HG02852 (cell line): Measurements from ENCODE around the gene MORN1.
"Not testable (repeated sequence)": the region's sequence is repeated elsewhere in the genome, so short reads cannot be mapped to it uniquely, and the experiment has no call there.

Experiments
- ATAC-seq: cut with Tn5 transposase; IDR thresholded peaks from one replicate; pipeline ENCODE4 v1.9.1; 2021; ENCODE audit warnings: mild to moderate bottlenecking, moderate library complexity; ENCODE audit not compliant: unreplicated experiment

Gene MORN1

GRCh38 chr1:2297246-2298011 lies 93.9 kb downstream of the MORN1 start:
- no peak for ATAC-seq

GRCh38 chr1:2296614-2297013 lies 94.7 kb downstream of the MORN1 start:
- ATAC-seq = no peak

GRCh38 chr1:2296211-2296610 lies 95.1 kb downstream of the MORN1 start:
- ATAC-seq = not testable (repeated sequence)

GRCh38 chr1:2295526-2295925 lies 95.8 kb downstream of the MORN1 start:
- ATAC-seq = no peak

GRCh38 chr1:2294725-2295078 lies 96.7 kb downstream of the MORN1 start:
- no peak for ATAC-seq

- no peak for ATAC-seq
Observed at GRCh38 chr1:2294033-2294724, 97.2 kb downstream of the MORN1 start.

- ATAC-seq = no peak
Observed at GRCh38 chr1:2292725-2293450, 98.5 kb downstream of the MORN1 start.

GRCh38 chr1:2291577-2291976 lies 99.8 kb downstream of the MORN1 start:
- ATAC-seq = no peak

GRCh38 chr1:2290595-2291510 lies 100.5 kb downstream of the MORN1 start:
- ATAC-seq = peak; percentile 52

- ATAC-seq = peak; percentile 22
Observed at GRCh38 chr1:2290171-2290578, 101.2 kb downstream of the MORN1 start.

- no peak for ATAC-seq
Observed at GRCh38 chr1:2289607-2290006, 101.7 kb downstream of the MORN1 start.

- ATAC-seq = no peak
Observed at GRCh38 chr1:2288816-2289536, 102.4 kb downstream of the MORN1 start.

GRCh38 chr1:2288311-2288710 lies 103.0 kb downstream of the MORN1 start:
- no peak for ATAC-seq

- ATAC-seq = no peak
Observed at GRCh38 chr1:2287649-2288048, 103.7 kb downstream of the MORN1 start.

GRCh38 chr1:2286923-2287322 lies 104.4 kb downstream of the MORN1 start:
- no peak for ATAC-seq

- no peak for ATAC-seq
Observed at GRCh38 chr1:2284932-2285331, 106.4 kb downstream of the MORN1 start.

GRCh38 chr1:2283991-2284895 lies 107.1 kb downstream of the MORN1 start:
- no peak for ATAC-seq

- no peak for ATAC-seq
Observed at GRCh38 chr1:2283371-2283990, 107.9 kb downstream of the MORN1 start.
